Kidney epithelial cell (primary cell): ENCODE measurements around the gene MMP8. TPM values are rescaled to one million over a fixed set of nuclear protein-coding genes. Genes with fewer than 3 reads are reported as not detected.

Experiments
- DNase-seq: peaks from one replicate; pipeline ENCODE4 v3.0.0-alpha.2; 2010; ENCODE audit warnings: low read depth
- H3K27me3 ChIP-seq: 2 replicates; pipeline ENCODE4 v1.6.0; 2011; ENCODE audit warnings: low read length; ENCODE audit not compliant: control insufficient read depth, insufficient read depth
- H3K36me3 ChIP-seq: 2 replicates; pipeline ENCODE4 v1.5.1; 2011; ENCODE audit warnings: low read length; ENCODE audit not compliant: control insufficient read depth, insufficient read depth
- H3K4me3 ChIP-seq: 2 replicates; pipeline ENCODE4 v1.5.1; 2011; ENCODE audit warnings: low read depth, mild to moderate bottlenecking, control low read depth, low read length
- total RNA-seq: library from RNA; depleted of rRNA; stranded (reverse); fragments of >200 nt; gene quantifications from 2 replicates; pipeline ENCODE4 v1.2.3, GENCODE V29; 2015
- TF ChIP-seq, protein P1 (sequence below): IDR thresholded peaks from 2 replicates; pipeline ENCODE4 v1.5.1; 2011; ENCODE audit warnings: mild to moderate bottlenecking, moderate library complexity, low read length, control low read depth, inconsistent platforms; ENCODE audit not compliant: insufficient read depth, poor library complexity, severe bottlenecking

The MMP8 gene
- total RNA-seq, 1 donor from 2014 or later, result not detected

DNA sequence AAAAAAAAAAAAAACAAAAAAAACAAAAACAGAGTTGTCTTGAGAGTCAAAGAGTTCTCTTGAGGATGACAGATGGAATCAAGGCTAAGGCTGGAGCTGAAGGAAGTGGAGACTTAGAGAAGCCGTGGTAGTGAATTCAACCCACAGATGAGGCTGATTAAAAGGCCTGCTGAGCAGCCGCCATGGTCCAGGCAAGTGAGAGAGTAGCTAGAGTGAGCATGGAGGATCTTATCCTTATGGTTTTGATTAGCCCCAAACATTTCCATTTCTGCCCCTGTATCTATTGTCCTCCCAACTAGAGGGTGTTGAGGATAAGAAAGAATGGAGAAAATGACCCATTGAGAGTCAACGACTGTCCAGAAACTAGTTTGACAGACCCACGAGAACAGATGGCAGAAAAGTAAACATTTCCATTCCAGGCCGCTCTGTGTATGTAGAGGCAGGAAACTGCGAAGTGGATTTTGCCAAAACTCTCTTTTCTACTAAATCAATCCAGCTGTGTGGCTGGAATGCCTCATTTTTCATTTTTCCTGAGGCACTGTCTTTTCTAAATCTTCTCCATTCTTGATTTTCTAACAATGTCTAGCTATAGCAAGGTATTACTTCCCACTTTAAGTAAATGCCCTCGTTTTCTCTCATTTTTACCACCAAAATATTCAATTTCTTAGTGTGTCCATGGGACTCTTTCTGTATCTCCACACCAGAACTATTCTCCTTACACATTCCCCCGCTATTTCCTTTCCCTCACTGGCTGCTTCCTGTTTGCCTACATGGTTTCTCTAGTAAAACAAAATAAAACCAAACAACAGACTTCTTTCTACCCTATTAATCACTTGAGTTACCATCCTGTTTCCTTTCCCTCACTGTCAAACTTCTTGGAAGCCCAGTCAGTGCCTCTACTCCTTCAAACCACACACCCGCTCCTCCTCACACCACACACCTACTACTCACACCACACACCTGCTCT lies 5.4 kb upstream of the MMP8 start:
- no peak for DNase-seq
- H3K4me3 ChIP-seq, result no peak overlapping the region
- H3K36me3 ChIP-seq, result no peaks in the 10 kb centered on the region
- TF ChIP-seq, protein P1, sequence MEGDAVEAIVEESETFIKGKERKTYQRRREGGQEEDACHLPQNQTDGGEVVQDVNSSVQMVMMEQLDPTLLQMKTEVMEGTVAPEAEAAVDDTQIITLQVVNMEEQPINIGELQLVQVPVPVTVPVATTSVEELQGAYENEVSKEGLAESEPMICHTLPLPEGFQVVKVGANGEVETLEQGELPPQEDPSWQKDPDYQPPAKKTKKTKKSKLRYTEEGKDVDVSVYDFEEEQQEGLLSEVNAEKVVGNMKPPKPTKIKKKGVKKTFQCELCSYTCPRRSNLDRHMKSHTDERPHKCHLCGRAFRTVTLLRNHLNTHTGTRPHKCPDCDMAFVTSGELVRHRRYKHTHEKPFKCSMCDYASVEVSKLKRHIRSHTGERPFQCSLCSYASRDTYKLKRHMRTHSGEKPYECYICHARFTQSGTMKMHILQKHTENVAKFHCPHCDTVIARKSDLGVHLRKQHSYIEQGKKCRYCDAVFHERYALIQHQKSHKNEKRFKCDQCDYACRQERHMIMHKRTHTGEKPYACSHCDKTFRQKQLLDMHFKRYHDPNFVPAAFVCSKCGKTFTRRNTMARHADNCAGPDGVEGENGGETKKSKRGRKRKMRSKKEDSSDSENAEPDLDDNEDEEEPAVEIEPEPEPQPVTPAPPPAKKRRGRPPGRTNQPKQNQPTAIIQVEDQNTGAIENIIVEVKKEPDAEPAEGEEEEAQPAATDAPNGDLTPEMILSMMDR, result no peak
- no peaks in the 10 kb centered on the region for H3K27me3 ChIP-seq

DNA sequence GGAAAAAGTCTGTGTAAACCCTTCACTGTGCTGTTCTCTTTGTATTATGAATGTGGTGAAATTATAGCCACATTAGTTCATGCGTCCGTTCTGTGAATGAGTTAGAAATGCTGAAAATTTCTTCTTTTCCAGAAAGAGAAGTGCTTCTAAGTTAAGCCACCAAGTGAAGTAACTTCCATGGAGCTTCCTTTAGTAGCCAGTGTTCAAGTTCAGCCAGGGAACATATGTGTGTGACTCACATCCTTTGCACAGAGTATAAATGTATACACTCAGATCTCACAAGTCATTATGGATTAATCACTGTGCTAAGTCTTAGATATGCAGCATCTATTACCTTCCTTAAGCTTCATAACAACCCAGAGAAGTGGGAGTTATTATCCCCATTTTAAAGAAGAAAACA lies 3.1 kb upstream of the MMP8 start:
- no peaks in the 10 kb centered on the region for H3K36me3 ChIP-seq
- no peak overlapping the region for H3K4me3 ChIP-seq
- H3K27me3 ChIP-seq, result no peaks in the 10 kb centered on the region
- no peak for DNase-seq
- TF ChIP-seq, protein P1, result no peak

DNA sequence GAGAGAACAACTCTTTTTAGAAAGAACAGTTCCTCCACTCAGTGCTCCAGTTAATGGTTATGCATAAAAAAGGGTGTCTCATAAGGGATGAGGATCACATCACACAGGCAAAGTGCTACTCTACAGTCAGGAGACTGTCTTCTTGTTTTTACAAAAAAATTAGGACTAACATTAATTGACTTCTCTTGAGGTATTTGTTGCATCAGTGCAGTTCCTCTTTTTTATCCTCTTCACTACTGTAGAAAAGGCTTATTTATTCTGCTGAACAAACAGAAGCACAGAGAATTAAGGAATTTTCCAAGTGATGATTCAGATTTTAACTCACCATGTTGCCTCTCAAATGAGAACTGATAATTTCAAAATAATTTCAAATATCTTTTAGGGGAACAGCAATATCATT lies 1.9 kb downstream of the MMP8 start:
- TF ChIP-seq, protein P1, result no peak
- H3K36me3 ChIP-seq, result no peaks in the 10 kb centered on the region
- H3K4me3 ChIP-seq, result no peak overlapping the region
- no peak for DNase-seq
- no peaks in the 10 kb centered on the region for H3K27me3 ChIP-seq

DNA sequence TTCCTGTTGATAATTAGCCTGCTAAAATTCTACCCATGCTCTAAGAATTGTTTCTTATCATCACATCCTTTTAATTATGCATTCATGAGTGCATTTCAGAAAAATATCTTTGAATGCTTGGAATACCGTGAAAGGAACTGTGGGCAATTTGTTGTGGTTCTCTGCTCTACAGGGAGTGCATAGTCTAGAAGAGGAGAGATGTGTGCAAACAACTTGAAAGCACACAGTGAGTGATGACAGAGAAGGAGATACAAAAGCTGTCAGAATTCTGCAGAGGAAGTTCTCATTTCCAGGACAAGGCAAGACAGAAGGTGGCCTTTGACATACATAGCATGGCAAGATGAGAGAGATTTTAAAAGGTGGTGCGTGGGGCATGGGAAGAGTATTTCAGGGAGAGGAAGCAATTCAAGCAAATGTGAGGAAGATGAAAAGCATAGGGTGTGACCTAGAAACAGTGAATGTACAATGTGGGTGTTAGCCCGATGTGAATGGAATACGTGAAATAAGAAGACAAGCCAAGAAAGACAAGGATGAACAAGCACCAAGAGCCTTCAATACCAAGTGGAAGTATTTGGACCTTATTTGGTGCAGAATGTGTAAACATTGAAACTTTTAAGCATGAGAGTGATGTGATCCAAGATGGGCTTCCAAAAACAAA lies 5.0 kb downstream of the MMP8 start:
- no peak overlapping the region for H3K4me3 ChIP-seq
- H3K27me3 ChIP-seq, result no peaks in the 10 kb centered on the region
- no peaks in the 10 kb centered on the region for H3K36me3 ChIP-seq
- no peak for DNase-seq
- TF ChIP-seq, protein P1, result no peak

DNA sequence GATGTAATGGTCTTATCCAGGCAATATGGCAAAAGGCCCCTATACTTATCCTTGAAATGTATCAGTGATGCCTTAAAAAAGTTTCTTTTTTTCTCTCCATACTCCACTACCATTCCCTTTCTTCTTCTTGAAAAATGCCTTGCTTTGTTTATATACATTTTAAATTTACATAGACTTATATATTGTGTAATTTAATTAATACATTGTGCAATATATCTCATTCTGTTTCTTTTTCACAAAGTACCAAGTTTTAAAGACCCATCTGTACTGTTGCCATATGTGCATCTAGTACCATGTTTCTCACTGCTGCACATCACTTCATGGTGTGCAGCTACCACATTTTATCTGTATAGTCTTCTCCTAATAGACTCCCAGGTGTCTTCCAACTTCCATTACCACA lies 7.5 kb downstream of the MMP8 start:
- H3K36me3 ChIP-seq, result no peaks in the 10 kb centered on the region
- H3K4me3 ChIP-seq, result no peak overlapping the region
- TF ChIP-seq, protein P1, result no peak
- no peak for DNase-seq
- no peaks in the 10 kb centered on the region for H3K27me3 ChIP-seq
